Thymus (tissue), 2 donors: ENCODE results near the gene PAFAH1B2. TPM values are rescaled to one million over a fixed set of nuclear protein-coding genes. Genes with fewer than 3 reads are reported as not detected.

Source experiments
- polyA plus RNA-seq: library from polyadenylated mRNA; stranded (reverse); fragments of 200-250 nt; gene quantifications from one replicate; pipeline ENCODE4 v1.2.3, GENCODE V29; 2013
- total RNA-seq: library from RNA; stranded (reverse); fragments of 120-200 nt; gene quantifications from one replicate; pipeline ENCODE4 v1.2.4, GENCODE V29; 2013
- donor health status: healthy.

PAFAH1B2 gene
- total and polyA plus RNA-seq, 2 donors: 35.2 to 41.9 TPM

Other genes with a start within 250 kb of the PAFAH1B2 start
- 10.3 TPM for gene SIK3, start 45.9 kb upstream of the PAFAH1B2 start, total RNA-seq
- gene SIK3, start 45.9 kb upstream of the PAFAH1B2 start, polyA plus RNA-seq: 12.2 TPM
- 5.1 TPM for gene SIDT2, start 34.5 kb downstream of the PAFAH1B2 start, total RNA-seq
- gene SIDT2, start 34.5 kb downstream of the PAFAH1B2 start, polyA plus RNA-seq: 22.5 TPM
- gene TAGLN, start 55.1 kb downstream of the PAFAH1B2 start, total RNA-seq: 11.5 TPM
- gene TAGLN, start 55.1 kb downstream of the PAFAH1B2 start, polyA plus RNA-seq: 906 TPM
- 25.4 TPM for gene PCSK7, start 87.8 kb downstream of the PAFAH1B2 start, total RNA-seq
- gene PCSK7, start 87.8 kb downstream of the PAFAH1B2 start, polyA plus RNA-seq: 57.8 TPM
- gene RNF214, start 88.4 kb downstream of the PAFAH1B2 start, total RNA-seq: 7.1 TPM
- 12.0 TPM for gene RNF214, start 88.4 kb downstream of the PAFAH1B2 start, polyA plus RNA-seq
- gene BACE1-AS, start 147.1 kb downstream of the PAFAH1B2 start, total RNA-seq: 1.8 TPM
- gene BACE1-AS, start 147.1 kb downstream of the PAFAH1B2 start, polyA plus RNA-seq: 6.7 TPM
- 1.7 TPM for gene BACE1, start 172.0 kb downstream of the PAFAH1B2 start, total RNA-seq
- 4.9 TPM for gene BACE1, start 172.0 kb downstream of the PAFAH1B2 start, polyA plus RNA-seq
- 12.0 TPM for gene CEP164, start 183.6 kb downstream of the PAFAH1B2 start, total RNA-seq
- gene CEP164, start 183.6 kb downstream of the PAFAH1B2 start, polyA plus RNA-seq: 24.8 TPM